ENCODE results near the gene CDR2. TPM values are rescaled to one million over a fixed set of nuclear protein-coding genes. Genes with fewer than 3 reads are reported as not detected.

The CDR2 gene
- total RNA-seq, 2 donors from 2014 or later, result 17.6 to 24.3 TPM

DNA sequence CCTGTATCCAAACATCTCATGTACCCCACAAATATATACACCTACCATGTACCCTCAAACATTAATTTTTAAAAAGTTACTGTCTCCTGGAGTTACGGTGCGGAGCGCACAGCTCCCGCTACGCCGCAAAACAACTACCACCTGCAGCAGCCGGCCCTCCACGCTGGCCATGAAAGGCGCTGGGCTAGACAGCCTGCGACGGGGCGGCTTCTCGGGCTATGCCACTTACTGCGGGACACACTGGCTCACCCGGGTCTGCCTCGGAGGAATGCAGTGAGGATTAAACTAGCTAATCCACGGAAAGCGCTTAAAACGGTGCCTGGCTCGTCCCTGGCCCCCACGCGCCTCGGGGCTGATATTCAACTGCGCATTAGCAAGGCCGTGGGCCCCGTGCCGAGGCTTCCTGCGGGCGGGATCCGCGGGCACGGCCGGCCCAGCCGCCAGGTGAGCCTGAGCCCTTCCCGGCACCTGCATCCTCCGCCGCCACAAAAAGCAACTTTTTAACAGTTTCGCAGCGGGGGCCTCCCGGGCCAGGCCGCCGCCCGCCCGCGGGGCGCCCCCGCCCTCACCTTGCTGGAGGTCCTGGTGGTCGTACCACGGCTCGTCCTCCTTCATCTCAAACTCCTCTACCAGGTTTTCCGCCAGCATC is 633 bp downstream of the CDR2 start:
- peaks cover 8% of the 10 kb centered on the region for H3K36me3 Mint-ChIP-seq (ENCODE audit: low read depth)
- H3K4me3 Mint-ChIP-seq, result peak overlapping the region; percentile 77
- peak overlapping the region; percentile 76 for H3K9ac ChIP-seq (ENCODE audit: extremely low read depth, low read length, poor library complexity, severe bottlenecking)
- peaks cover 10% of the 10 kb centered on the region for H3K27me3 Mint-ChIP-seq (ENCODE audit: insufficient read depth)
- peaks cover 2% of the 10 kb centered on the region for H3K4me1 ChIP-seq (ENCODE audit: control insufficient read depth, insufficient read depth, low read length)
- TF ChIP-seq, protein P1, sequence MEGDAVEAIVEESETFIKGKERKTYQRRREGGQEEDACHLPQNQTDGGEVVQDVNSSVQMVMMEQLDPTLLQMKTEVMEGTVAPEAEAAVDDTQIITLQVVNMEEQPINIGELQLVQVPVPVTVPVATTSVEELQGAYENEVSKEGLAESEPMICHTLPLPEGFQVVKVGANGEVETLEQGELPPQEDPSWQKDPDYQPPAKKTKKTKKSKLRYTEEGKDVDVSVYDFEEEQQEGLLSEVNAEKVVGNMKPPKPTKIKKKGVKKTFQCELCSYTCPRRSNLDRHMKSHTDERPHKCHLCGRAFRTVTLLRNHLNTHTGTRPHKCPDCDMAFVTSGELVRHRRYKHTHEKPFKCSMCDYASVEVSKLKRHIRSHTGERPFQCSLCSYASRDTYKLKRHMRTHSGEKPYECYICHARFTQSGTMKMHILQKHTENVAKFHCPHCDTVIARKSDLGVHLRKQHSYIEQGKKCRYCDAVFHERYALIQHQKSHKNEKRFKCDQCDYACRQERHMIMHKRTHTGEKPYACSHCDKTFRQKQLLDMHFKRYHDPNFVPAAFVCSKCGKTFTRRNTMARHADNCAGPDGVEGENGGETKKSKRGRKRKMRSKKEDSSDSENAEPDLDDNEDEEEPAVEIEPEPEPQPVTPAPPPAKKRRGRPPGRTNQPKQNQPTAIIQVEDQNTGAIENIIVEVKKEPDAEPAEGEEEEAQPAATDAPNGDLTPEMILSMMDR (conservative IDR thresholded peaks at IDR 0.05), result no peak
- no peak overlapping the region for H3K27ac Mint-ChIP-seq
- H3K4me1 Mint-ChIP-seq, result peaks cover 31% of the 10 kb centered on the region
- H3K27me3 ChIP-seq (ENCODE audit: control insufficient read depth, insufficient read depth, low read length, poor library complexity, severe bottlenecking), result no peaks in the 10 kb centered on the region
- peak; percentile 78 for DNase-seq
- H3K9me3 ChIP-seq (ENCODE audit: control insufficient read depth, low read length), result no peaks in the 10 kb centered on the region
- H3K4me3 ChIP-seq (ENCODE audit: low read length), result peak overlapping the region; percentile 95
- WGBS, 2 experiments (ENCODE audit: insufficient coverage in 1 of 2, insufficient read length in 1 of 2), result 1% methylated on average over 36 to 51 of the region's 51 CpGs
- no peak overlapping the region for H3K27ac ChIP-seq (ENCODE audit: low read depth, low read length)
- no peaks in the 10 kb centered on the region for H3K9me3 Mint-ChIP-seq
- peaks cover 17% of the 10 kb centered on the region for H3K36me3 ChIP-seq (ENCODE audit: control insufficient read depth, insufficient read depth, low read length)

DNA sequence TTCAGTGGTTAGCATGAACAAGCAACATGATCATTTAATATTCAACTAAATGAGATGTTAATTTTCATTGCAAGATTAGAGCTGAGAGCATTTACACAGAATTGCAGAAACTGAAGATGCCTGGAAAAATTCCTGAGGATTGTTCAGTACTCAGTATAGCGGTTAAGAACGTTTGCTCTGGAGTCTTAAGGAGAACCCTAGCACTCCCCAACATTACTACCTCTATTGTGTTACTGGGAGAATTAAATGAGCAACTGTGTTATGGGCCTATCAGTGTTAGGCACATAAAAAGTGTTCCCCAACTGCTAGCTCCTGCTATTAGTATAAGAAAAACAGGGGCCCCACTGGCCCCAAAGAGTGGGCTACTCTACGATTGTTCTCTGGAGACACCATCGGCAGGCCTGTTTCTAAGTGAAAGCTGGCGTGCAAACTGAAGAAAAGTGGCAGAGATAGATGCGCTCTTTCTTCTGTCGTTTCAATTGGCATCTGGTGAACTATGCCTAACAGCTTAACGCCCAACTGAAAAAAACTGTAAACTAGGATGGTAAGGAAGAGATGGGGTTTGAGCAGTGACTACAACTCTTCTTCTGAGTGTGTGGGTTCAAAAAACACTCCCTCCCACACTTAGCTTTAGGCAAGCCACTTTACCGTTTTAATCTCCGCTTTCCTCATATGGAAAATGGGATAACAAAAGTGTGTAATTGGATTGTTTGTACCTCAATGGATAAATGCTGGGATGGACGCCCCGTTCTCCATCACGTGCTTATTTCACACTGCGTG is 1.3 kb downstream of the CDR2 start:
- Mint-ChIP-seq H3K4me3 (peak overlapping the region; percentile 77), H3K27me3 (ENCODE audit: insufficient read depth) (peaks cover 10% of the 10 kb centered on the region), H3K27ac (no peak overlapping the region), H3K9me3 (no peaks in the 10 kb centered on the region), H3K4me1 (peaks cover 33% of the 10 kb centered on the region), H3K36me3 (ENCODE audit: low read depth) (peaks cover 8% of the 10 kb centered on the region)
- 37 to 97% methylated on average over 5 to 13 of the region's 14 CpGs for whole genome bisulfite sequencing, 2 experiments (ENCODE audit: insufficient coverage in 1 of 2, insufficient read length in 1 of 2)
- Histone ChIP-seq H3K9me3 (ENCODE audit: control insufficient read depth, low read length) (no peaks in the 10 kb centered on the region), H3K9ac (ENCODE audit: extremely low read depth, low read length, poor library complexity, severe bottlenecking) (peak overlapping the region; percentile 76), H3K4me1 (ENCODE audit: control insufficient read depth, insufficient read depth, low read length) (peaks cover 2% of the 10 kb centered on the region), H3K27ac (ENCODE audit: low read depth, low read length) (no peak overlapping the region), H3K36me3 (ENCODE audit: control insufficient read depth, insufficient read depth, low read length) (peaks cover 17% of the 10 kb centered on the region), H3K4me3 (ENCODE audit: low read length) (peak overlapping the region; percentile 95), H3K27me3 (ENCODE audit: control insufficient read depth, insufficient read depth, low read length, poor library complexity, severe bottlenecking) (no peaks in the 10 kb centered on the region)
- TF ChIP-seq, protein P1 (conservative IDR thresholded peaks at IDR 0.05), result no peak
- DNase-seq, result no peak

GRCh38 chr16:22370038-22370820 is 4.2 kb downstream of the CDR2 start:
- Histone ChIP-seq H3K27me3 (ENCODE audit: control insufficient read depth, insufficient read depth, low read length, poor library complexity, severe bottlenecking) (no peaks in the 10 kb centered on the region), H3K27ac (ENCODE audit: low read depth, low read length) (no peak overlapping the region), H3K9ac (ENCODE audit: extremely low read depth, low read length, poor library complexity, severe bottlenecking) (no peak overlapping the region), H3K4me1 (ENCODE audit: control insufficient read depth, insufficient read depth, low read length) (no peaks in the 10 kb centered on the region), H3K4me3 (ENCODE audit: low read length) (peak overlapping the region; percentile 30), H3K9me3 (ENCODE audit: control insufficient read depth, low read length) (no peaks in the 10 kb centered on the region), H3K36me3 (ENCODE audit: control insufficient read depth, insufficient read depth, low read length) (peaks cover 34% of the 10 kb centered on the region)
- DNase-seq, result no peak
- H3K36me3 Mint-ChIP-seq (ENCODE audit: low read depth), result peaks cover 14% of the 10 kb centered on the region
- H3K27me3 Mint-ChIP-seq (ENCODE audit: insufficient read depth), result peaks cover 8% of the 10 kb centered on the region
- peaks cover 22% of the 10 kb centered on the region for H3K4me1 Mint-ChIP-seq
- TF ChIP-seq, protein P1 (conservative IDR thresholded peaks at IDR 0.05), result no peak
- H3K9me3 Mint-ChIP-seq, result no peaks in the 10 kb centered on the region
- WGBS, 2 experiments (ENCODE audit: insufficient coverage in 1 of 2, insufficient read length in 1 of 2), result 82 to 100% methylated on average over 1 to 2 of the region's 2 CpGs
- no peak overlapping the region for H3K27ac Mint-ChIP-seq
- H3K4me3 Mint-ChIP-seq, result no peak overlapping the region

Measured in endodermal cell (in vitro differentiated cells).